Activated CD4-positive, CD25-positive, alpha-beta regulatory T cell (primary cell): ENCODE measurements around the gene ITIH6.
A peak's percentile ranks its signal among the peaks of the same experiment; 100 is the strongest.
"Not testable (repeated sequence)": the region's sequence is repeated elsewhere in the genome, so short reads cannot be mapped to it uniquely, and the experiment has no call there.

Experiments
- DNase-seq, 4 experiments: peaks; one replicate each; lab custom pipeline; 2025; lab: John Stamatoyannopoulos, UW

Gene ITIH6

GRCh38 chrX:54798137-54798536, at the start of gene ITIH6:
Gene ITIH6 (minus strand): TSS chrX:54798255. CDS start chrX:54798210, 45 bp downstream.
- DNase-seq = no peak

GRCh38 chrX:54847700-54848099, 49.6 kb upstream of the ITIH6 start:
- DNase-seq = not testable (repeated sequence)

- DNase-seq = no peak
These were observed 45.0 kb upstream of the ITIH6 start for GRCh38 chrX:54843050-54843449.

- DNase-seq = no peak
These were observed 44.6 kb upstream of the ITIH6 start for GRCh38 chrX:54842607-54843006.

GRCh38 chrX:54841184-54841874, 43.3 kb upstream of the ITIH6 start:
- DNase-seq = not testable (repeated sequence)

GRCh38 chrX:54838583-54838982, 40.5 kb upstream of the ITIH6 start:
- no peak for DNase-seq

GRCh38 chrX:54826598-54826997, 28.5 kb upstream of the ITIH6 start:
- DNase-seq = no peak

GRCh38 chrX:54825716-54826438, 27.8 kb upstream of the ITIH6 start:
- DNase-seq = no peak

- no peak for DNase-seq
These were observed 26.7 kb upstream of the ITIH6 start for GRCh38 chrX:54824722-54825121.

- no peak for DNase-seq
These were observed 26.1 kb upstream of the ITIH6 start for GRCh38 chrX:54824195-54824594.

- no peak for DNase-seq
These were observed 23.3 kb upstream of the ITIH6 start for GRCh38 chrX:54821310-54821709.

GRCh38 chrX:54820737-54821136, 22.7 kb upstream of the ITIH6 start:
- no peak for DNase-seq

GRCh38 chrX:54819201-54819600, 21.1 kb upstream of the ITIH6 start:
- DNase-seq = no peak

- DNase-seq = no peak
These were observed 20.2 kb upstream of the ITIH6 start for GRCh38 chrX:54818221-54818620.

- no peak for DNase-seq
These were observed 19.3 kb upstream of the ITIH6 start for GRCh38 chrX:54817220-54817820.

GRCh38 chrX:54812306-54812705, 14.3 kb upstream of the ITIH6 start:
- no peak for DNase-seq

GRCh38 chrX:54811301-54811885, 13.3 kb upstream of the ITIH6 start:
- no peak for DNase-seq

- no peak for DNase-seq
These were observed 12.5 kb upstream of the ITIH6 start for GRCh38 chrX:54810532-54810931.

- peak; percentile 67 to 77 (median 70) for DNase-seq
These were observed 10.8 kb upstream of the ITIH6 start for GRCh38 chrX:54808605-54809483.

GRCh38 chrX:54808109-54808604, 10.1 kb upstream of the ITIH6 start:
- DNase-seq = peak; percentile 7 to 22 (median 18)

GRCh38 chrX:54807524-54808108, 9.6 kb upstream of the ITIH6 start, which contains the start of gene MAGED2:
Gene MAGED2 (plus strand): TSS chrX:54807745. CDS start chrX:54809332, 1,587 bp downstream.
- peak in 2 of 4 experiments; percentile 8 to 31 for DNase-seq
